HG03103 (cell line): Measurements from ENCODE around the gene CLSTN1.
"Not testable (repeated sequence)": the region's sequence is repeated elsewhere in the genome, so short reads cannot be mapped to it uniquely, and the experiment has no call there.

Experiments used
- ATAC-seq: cut with Tn5 transposase; IDR thresholded peaks from one replicate; pipeline ENCODE4 v1.9.1; 2021; ENCODE audit warnings: low read depth; ENCODE audit not compliant: unreplicated experiment

The CLSTN1 gene

DNA sequence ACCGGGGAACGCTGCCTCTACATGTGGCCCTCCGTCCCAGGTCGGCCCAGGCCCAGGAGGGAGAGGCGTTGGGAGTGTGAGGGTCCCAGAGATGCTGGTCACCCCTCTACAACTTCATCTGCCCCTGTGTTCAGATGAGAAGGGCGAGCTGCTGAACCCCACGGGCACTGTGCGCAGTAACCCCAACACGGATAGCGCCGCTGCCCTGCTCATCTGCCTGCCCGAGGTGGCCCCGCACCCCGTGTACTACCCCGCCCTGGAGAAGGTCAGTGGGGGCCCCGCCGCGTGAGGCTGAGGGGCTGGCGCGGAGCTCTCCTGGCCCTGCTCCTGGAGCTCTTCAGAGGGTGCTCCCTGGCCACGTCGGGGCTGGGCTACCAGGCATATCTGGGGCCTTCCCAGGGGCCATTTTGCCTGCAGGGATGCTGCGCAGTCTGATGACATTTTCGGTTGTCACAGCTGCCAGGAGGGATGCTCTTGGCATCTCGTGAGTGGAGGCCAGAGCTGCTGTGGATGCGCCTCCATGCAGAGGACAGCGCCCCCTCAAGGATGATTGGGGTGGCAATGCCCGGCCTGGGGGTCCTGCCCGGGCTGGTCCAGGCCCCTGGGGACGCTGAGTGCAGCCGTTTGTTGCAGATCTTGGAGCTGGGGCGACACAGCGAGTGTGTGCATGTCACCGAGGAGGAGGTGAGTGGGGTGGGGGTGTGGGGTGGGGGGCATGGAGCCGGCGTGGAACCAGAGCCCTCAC lies 103.6 kb downstream of the CLSTN1 start:
- no peak for ATAC-seq

DNA sequence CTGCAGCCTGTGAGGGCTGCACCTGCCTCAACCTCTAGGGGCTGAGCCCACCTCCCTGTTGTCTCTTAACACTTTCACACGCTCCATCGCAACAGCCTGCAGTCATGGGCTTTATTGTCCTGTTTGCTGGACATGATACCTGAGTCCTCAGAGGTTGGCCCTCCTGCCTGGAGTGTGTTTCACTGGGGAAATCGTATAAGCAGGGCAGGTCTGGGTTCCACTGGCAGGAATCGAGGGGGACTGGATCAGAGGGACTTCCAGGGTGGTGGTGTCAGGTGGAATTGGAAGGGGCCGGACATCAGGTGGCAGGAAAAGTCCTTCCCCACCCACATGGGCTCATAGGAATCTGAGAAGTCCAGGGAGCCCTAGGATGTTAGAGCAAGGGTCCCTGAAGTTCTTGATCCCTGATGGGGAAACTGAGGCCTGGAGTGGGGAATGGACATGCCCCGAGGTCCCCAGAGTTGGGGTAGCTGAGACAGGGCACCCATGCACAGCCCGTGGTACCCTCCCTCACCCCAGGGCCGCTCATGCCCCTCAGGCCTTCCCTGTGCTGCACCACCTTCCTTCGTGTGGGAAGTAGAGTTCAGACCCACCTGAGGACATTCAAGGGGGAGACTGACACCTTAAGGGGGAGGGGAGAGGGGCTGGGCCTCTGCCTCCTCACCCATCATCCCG lies 105.6 kb downstream of the CLSTN1 start:
- ATAC-seq = no peak

DNA sequence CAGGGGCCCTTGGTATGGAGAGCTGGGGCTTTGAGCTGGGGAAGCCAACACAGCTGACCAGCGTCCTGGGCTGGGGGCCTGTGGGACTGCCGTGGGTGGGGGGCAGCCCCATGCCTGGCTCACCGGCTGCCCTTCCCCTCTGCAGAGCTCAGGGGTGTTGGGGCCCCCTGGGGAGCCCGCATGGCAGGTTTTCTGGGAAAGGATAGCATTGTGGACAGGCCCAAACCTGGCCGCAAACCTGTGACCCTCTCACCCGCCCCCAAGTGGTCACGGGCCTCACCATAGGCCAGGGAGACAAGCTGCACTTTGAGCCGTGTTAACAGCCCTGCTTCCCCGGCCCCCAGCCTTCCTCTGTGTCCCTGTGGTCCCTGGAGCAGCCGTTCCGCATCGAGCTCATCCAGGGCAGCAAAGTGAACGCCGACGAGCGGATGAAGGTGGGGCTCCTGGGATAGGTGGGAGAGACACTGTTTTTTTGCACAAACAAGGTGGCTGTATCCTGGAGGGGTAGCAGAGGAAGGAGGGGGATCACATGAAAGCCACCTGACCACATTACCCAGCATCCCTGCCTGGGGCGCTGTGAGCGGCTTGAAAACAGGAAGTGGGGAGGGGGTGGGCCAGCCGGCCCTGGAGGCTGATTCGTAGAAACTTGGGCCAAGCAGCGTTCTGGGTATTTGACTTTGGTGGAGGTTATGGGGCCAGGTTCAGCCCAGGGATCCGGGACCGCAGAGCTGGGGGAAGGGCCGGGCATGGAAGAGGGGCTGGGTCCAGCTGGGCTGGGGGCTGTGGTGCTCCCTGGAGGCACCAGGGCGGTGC lies 106.4 kb downstream of the CLSTN1 start:
- ATAC-seq = peak; percentile 55

DNA sequence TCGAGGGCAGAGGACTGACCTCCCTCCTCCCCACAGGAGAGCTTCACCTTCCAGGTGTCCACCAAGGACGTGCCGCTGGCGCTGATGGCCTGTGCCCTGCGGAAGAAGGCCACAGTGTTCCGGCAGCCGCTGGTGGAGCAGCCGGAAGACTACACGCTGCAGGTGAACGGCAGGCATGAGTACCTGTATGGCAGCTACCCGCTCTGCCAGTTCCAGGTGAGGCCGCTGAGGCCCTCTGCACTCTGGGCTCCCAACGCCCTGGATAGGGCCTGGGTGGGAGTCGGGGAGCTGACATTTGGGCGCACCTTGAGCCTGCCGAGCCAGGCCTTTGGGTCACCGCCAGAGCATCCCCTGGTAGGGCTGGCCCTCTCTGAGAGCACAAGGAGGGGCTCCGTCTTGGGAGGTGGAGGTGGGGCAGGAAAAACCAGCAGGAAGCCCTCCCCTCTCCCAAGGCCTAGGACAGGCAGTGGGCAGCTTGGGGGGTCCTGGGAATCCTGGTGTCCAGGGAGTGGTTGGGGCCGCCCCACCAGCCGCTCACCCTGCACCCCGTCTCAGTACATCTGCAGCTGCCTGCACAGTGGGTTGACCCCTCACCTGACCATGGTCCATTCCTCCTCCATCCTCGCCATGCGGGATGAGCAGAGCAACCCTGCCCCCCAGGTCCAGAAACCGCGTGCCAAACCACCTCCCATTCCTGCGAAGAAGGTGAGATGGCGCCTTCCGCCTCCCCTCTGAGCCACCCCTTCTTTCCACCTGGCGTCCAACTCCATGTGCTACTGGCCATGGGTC lies 107.2 kb downstream of the CLSTN1 start:
- no peak for ATAC-seq

DNA sequence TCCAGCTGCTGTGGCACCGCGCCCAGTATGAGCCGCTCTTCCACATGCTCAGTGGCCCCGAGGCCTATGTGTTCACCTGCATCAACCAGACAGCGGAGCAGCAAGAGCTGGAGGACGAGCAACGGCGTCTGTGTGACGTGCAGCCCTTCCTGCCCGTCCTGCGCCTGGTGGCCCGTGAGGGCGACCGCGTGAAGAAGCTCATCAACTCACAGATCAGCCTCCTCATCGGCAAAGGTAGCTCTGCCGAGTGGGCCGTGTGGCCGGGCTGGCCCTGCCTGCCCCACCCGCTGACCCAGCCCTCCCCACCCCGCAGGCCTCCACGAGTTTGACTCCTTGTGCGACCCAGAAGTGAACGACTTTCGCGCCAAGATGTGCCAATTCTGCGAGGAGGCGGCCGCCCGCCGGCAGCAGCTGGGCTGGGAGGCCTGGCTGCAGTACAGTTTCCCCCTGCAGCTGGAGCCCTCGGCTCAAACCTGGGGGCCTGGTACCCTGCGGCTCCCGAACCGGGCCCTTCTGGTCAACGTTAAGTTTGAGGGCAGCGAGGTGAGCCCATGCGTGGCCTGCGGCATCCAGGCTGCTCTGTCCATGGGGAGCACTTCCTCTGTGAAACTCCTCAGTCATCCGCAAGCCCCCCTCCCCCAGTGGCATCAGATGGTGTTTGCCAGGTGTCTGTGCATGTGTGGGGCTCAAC lies 108.1 kb downstream of the CLSTN1 start:
- ATAC-seq = no peak

DNA sequence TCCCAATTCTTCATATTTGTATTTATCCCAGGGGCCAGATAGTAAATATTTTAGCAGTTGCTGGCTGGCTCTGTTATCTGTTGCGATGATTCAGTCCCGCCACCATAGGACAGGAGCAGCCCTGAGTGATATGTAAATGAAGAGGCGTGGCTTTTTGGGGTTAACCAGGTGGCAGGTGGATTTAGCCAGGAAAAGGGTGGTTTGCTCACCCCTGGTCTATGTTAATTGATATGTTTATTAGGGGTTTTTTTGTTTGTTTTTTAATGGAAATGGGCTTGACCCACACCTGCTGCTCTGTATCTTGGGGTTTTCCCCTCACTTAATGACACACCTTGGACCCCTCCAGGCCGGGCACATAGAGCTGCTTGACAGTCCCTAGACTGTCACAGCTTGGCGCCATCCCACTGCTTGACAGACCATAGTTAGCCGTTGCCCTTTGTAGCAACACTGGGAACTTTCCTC lies 109.5 kb downstream of the CLSTN1 start:
- no peak for ATAC-seq

DNA sequence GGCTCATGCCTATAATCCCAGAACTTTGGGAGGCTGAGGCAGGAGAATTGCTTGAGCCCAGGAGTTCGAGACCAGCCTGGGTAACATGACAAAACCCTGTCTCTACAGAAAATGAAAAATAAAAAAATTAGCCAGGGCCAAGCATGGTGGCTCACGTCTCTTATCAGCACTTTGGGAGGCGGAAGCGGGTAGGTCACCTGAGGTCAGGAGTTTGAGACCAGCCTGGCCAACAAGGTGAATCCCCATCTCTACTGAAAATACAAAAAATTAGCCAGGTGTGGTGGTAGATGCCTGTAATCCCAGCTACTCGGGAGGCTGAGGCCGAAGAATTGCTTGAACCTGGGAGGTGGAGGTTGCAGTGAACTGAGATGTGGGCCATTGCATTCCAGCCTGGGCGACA lies 111.0 kb downstream of the CLSTN1 start:
- not testable (repeated sequence) for ATAC-seq

DNA sequence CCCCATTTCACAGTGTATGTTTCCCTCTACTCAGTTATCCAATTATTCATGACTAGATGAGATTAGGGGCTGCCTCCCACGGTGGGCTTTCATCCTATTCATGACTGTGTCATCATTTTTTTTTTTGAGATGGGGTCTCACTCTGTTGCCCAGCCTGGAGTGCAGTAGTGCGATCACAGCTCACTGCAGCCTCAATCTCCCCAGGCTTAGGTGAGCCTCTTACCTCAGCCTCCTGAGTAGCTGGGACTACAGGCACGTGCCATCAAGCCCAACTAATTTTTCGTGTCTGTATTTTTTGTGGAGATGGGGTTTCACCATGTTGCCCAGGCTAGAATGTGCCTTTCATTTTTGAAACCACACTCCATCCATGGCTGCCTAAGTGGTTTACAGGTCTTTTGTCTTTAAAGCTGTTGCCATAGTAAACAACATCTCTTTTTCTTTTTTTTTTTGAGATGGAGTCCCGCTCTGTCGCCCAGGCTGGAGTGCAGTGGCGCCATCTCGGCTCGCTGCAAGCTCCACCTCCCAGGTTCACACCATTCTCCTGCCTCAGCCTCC lies 112.2 kb downstream of the CLSTN1 start:
- ATAC-seq = no peak

DNA sequence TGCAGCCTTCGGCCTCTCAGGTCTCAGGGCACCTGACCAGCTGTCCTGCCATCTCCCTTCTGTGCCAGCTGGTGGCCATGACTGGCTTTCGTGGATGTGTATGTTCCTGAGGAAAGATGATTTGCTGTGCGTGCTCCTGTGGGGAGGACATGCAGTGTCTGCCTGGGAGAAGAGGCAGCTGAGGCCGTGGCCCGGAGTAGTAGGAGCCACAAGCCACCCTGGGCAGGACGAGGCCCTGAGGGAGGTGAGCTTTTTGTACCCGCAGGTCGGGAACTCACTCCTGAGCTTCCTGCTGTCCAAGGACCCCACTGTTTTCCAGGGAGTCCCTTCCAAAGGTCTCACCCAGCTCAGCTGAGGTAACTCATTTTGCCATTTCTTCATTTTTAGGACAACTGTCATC lies 113.7 kb downstream of the CLSTN1 start:
- no peak for ATAC-seq

DNA sequence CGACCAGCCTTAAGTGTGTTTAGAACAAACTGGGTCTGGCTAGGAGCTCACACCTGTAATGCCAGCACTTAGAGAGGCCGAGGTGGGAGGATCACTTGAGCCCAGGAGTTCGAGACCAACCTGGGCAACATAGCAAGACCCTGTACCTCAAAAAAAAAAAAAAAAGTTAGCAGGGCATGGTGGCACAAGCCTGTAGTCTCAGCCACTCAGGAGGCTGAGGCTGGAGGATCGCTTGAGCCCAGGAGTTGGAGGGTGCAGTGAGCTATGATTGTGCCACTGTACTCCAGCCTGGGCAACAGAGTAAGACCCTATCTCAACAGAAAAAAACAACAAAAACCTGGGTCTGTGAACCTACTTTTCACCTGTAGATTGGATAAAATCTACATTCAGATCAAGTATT lies 117.6 kb downstream of the CLSTN1 start:
- no peak for ATAC-seq

DNA sequence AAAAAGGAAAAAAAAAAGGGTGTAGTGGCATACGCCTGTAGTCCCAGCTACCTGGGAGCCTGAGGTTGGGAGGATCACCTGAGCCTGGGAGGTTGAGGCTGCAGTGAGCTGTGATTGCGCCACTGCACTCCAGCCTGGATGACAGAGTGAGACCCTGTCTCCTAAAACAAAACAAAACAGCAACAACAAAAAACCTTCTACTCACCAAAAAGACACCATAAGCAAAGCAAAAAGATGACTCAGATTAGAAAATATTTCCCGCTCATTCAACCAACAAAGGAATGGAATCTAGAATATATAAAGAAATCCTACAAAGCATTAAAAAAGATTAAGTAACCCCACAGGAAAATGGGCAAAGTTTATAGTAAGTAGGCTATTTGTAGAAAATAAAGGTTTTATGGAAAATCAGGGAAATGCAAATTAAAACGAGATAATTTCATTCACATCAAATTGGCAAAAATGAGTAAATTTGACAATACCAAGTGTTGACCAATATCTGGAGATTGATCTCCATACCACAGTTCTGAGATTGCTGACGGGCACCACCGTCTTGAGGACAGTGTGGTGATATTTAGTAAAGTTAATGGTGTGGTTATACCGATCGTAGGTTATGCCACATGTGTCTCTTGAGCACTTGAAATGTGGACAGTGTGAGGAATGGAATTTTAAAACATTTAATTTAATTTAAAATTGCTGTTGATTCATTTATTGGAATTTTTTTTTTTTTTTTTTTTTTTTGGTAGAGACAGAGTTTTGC lies 118.2 kb downstream of the CLSTN1 start:
- no peak for ATAC-seq

DNA sequence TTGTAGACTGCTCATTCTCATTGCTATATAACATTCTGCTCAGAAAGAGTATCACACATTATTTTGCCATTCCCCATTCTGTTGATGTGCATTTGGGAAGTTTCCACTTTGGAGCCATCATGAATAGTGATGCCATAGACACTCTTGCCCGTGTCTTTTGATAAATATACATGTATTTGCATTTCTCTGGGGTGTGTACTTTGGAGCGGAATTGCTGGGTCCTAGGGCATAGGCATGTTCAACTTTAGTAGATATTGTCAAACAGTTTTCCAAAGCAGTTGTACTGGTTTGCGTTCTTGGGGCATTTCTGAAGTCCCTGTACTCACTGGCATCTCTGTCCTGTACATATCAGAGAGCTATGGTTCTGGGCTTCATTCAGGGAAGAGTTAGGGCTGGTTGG lies 120.1 kb downstream of the CLSTN1 start:
- no peak for ATAC-seq

DNA sequence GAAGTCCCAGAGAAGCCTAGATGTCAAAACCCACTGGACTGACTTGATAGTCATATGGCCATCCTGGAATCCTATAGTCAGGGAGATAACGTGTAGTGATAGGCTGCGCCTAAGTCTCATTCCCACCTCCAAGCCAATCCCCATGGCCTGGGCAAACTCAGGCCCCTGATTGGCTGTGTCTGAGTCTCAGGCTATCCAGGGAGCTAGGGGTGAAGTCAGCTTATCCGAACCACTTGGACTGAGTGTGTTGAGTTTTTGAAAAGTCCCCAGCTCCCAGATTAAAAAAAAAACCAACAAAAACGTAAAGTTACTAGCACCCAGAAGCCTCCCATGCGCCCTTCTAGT lies 120.6 kb downstream of the CLSTN1 start:
- ATAC-seq = no peak

DNA sequence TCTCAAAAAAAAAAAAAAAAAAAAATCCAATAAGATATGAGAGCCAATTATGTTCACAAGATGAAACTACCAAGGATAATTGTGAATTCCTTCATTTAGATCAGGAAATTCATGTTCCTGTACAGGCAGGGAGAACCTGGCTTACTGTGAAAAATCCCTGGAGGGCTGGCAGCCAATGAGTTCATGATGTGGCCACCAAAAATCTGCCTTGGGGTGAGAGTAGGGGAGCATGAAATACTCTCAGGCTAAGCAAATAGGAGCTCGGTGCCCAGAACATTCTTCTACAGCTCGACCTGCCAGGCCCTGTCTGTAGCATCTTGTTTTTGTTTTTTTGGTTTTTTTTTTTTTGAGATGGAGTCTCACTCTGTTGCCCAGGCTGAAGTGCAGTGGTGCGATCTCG lies 122.1 kb downstream of the CLSTN1 start:
- ATAC-seq = no peak

DNA sequence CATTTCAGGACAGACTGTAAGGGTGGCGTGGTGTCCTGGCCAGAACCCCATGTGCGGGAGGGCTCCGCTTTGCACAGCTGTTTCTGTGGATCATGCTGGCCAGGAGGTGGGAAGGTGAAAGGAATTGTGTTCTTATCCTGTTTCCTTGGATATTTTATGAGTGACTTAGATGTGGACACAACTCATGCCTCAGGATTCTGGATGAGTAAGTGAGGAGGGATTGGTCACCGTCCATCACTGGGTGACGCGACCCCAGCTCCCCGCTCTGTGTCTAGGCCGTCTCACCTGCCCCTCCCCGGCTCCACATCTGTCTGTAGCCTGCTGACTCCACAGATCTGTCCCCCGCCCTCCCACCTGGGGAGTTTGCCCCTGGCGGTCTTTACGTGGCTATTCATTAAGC lies 123.4 kb downstream of the CLSTN1 start:
- ATAC-seq = no peak

DNA sequence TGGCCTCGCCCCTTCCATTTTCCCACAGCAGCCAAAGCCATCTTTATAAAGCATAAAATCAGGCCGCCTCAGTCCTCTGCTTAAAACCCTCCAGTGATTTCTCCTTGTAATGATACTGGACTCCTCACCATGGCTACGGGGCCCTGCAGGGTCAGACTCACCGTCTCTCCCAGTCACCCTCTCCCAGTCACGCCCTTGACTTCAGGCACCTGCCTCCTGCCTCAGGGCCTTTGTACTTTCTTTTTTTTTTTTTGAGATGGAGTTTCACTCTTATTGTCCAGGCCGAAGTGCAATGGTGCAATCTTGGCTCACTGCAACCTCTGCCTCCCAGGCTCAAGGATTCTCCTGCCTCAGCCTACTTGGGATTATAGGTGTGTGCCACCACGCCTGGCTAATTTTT lies 124.4 kb downstream of the CLSTN1 start:
- no peak for ATAC-seq

DNA sequence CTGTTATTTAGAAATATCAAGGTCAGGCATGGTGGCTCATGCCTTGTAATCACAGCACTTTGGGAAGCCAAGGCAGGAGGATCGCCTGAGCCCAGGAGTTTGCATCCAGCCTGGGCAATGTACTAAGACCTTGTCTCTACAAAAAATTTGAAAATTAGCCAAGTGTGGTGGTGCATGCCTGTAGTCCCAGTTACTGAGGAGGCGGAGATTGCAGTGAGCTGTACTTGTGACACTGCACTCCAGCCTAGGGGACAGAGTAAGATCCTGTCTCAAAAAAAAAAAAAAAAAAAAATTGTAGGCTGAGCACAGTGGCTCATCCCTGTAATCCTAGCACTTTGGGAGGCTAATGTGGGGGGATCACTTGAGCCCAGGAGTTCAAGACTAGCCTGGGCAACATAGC lies 127.0 kb downstream of the CLSTN1 start:
- no peak for ATAC-seq

DNA sequence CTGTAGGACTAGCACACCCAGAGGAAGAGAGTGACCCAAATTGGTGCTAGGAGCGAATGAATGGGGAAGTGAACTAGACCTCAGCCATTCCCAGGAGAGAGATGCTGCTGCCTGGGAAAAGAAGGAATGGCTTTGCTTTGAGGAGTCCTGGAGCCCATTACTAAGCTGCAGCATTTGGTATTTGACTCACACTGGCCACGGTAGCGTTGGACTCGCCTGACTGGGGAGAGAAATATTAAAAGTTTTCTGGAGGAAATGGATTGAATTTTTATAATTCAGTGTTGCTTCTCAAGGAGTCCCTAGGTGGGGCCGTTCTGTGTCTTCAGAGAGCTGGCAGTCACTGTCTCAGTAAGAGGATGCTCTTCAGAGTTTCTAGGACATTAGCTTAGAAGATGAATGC lies 132.1 kb downstream of the CLSTN1 start:
- ATAC-seq = no peak

DNA sequence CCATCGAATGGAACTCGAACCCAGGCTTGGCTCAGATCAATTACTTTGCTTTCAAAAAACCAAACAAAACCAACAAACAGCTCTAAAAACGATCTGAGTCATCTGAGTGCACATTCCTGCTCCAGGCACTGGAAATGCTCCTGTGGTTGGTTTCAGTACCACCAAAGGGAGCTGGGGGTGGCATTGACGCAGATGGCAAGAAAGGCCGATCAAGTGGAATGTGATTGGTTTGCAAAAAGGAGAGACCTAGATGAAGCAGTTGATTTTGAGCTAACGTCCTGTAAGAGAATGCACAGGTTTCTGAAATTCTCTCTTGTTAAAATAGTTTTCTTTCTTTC lies 132.7 kb downstream of the CLSTN1 start:
- no peak for ATAC-seq
